SK-N-SH (cell line): ENCODE data around the gene LRRC26. TPM values are rescaled to one million over a fixed set of nuclear protein-coding genes. Genes with fewer than 3 reads are reported as not detected.

Experiments
- CTCF ChIA-PET: fragments of 300-600, 350-600 bp; formaldehyde crosslinking; extraction: SDS; loops from one replicate; lab custom pipeline; 2021; lab: Yijun Ruan, JAX
- POLR2A ChIA-PET: fragments of 350-600 bp; sonication (Branson Sonifier 250); formaldehyde crosslinking; extraction: SDS; loops from one replicate; lab custom pipeline; 2020; ENCODE audit warnings: antibody characterized with exemption, inconsistent platforms; lab: Yijun Ruan, JAX
- DNase-seq: peaks from one replicate; pipeline ENCODE4 v3.0.0; 2012
- H2AFZ ChIP-seq: fragments of 200-600 bp; sonication (generic); 2 replicates; pipeline ENCODE4 v1.8.1; 2016; ENCODE audit warnings: antibody characterized with exemption, mild to moderate bottlenecking, low read depth
- H3F3A ChIP-seq: fragments of 200-600 bp; sonication (generic); replicated peaks from 2 replicates; pipeline ENCODE3; 2016; ENCODE audit warnings: antibody characterized with exemption, mild to moderate bottlenecking; ENCODE audit not compliant: insufficient read depth
- H3K27ac ChIP-seq, 2 experiments: fragments of 200-500 bp in 1 of 2; fragments of 200-600 bp in 1 of 2; sonication (Bioruptor generic) in 1 of 2; sonication (generic), shearing (Covaris generic) in 1 of 2; 2 replicates each; pipeline versions ENCODE4 v1.5.1 to v1.6.1; 2014 to 2016; ENCODE audit warnings: low read depth in 2 of 2, inconsistent platforms in 1 of 2, low read length in 1 of 2, mild to moderate bottlenecking in 1 of 2, mixed read lengths in 1 of 2
- H3K27me3 ChIP-seq: fragments of 200-600 bp; sonication (generic), shearing (Covaris generic); 2 replicates; pipeline ENCODE4 v1.6.1; 2016; ENCODE audit warnings: mixed run types; ENCODE audit not compliant: insufficient read depth
- H3K36me3 ChIP-seq, 2 experiments: fragments of 200-500 bp in 1 of 2; fragments of 200-600 bp in 1 of 2; sonication (Bioruptor generic) in 1 of 2; sonication (generic) in 1 of 2; replicated peaks in 1 of 2; 2 replicates each; pipeline versions ENCODE3 to v1.5.1; 2014 to 2016; ENCODE audit warnings: low read length in 1 of 2, mild to moderate bottlenecking in 1 of 2; ENCODE audit not compliant: insufficient read depth in 2 of 2, control insufficient read depth in 1 of 2
- H3K4me1 ChIP-seq, 2 experiments: fragments of 200-500 bp in 1 of 2; fragments of 200-600 bp in 1 of 2; sonication (Bioruptor generic) in 1 of 2; sonication (generic), shearing (Covaris generic) in 1 of 2; 2 replicates each; pipeline versions ENCODE4 v1.5.1 to v1.6.1; 2014 to 2016; ENCODE audit warnings: low read depth in 1 of 2, low read length in 1 of 2, mixed run types in 1 of 2; ENCODE audit not compliant: insufficient read depth in 2 of 2, control insufficient read depth in 1 of 2
- H3K4me2 ChIP-seq: fragments of 200-600 bp; sonication (generic), shearing (Covaris generic); 2 replicates; pipeline ENCODE4 v1.6.1; 2017; ENCODE audit warnings: mixed run types
- H3K4me3 ChIP-seq, 2 experiments: fragments of 200-500 bp in 1 of 2; fragments of 200-600 bp in 1 of 2; sonication (Bioruptor generic) in 1 of 2; sonication (generic), shearing (Covaris generic) in 1 of 2; 2 replicates each; pipeline versions ENCODE4 v1.5.1 to v1.8.1; 2014 to 2016; ENCODE audit warnings: low read depth in 2 of 2, inconsistent platforms in 1 of 2, low read length in 1 of 2, mild to moderate bottlenecking in 1 of 2, mixed read lengths in 1 of 2, moderate library complexity in 1 of 2
- H3K79me2 ChIP-seq: fragments of 200-600 bp; sonication (generic); 2 replicates; pipeline ENCODE4 v1.8.1; 2017; ENCODE audit warnings: mild to moderate bottlenecking; ENCODE audit not compliant: insufficient read depth
- H3K9ac ChIP-seq: fragments of 200-600 bp; sonication (generic); 2 replicates; pipeline ENCODE4 v1.6.1; 2017; ENCODE audit warnings: mixed run types
- H3K9me2 ChIP-seq: fragments of 200-600 bp; sonication (generic); 2 replicates; pipeline ENCODE4 v1.6.1; 2017; ENCODE audit warnings: mixed run types
- H3K9me3 ChIP-seq: fragments of 200-600 bp; sonication (generic); 2 replicates; pipeline ENCODE4 v1.6.1; 2017; ENCODE audit warnings: mixed run types, mild to moderate bottlenecking, moderate library complexity
- H4K20me1 ChIP-seq: fragments of 200-600 bp; sonication (generic); 2 replicates; pipeline ENCODE4 v1.6.1; 2017; ENCODE audit warnings: mild to moderate bottlenecking, mixed run types; ENCODE audit not compliant: insufficient read depth
- CHD2 ChIP-seq: fragments of 150-350 bp; IDR thresholded peaks from 2 replicates; pipeline ENCODE4 v1.6.1; 2018; ENCODE audit warnings: low read length; ENCODE audit not compliant: partially characterized antibody
- EP300 ChIP-seq, 2 experiments: IDR thresholded peaks; 2 replicates each; pipeline versions ENCODE4 v1.4.0 to v1.6.1; 2012; ENCODE audit warnings: borderline replicate concordance in 1 of 2, low read depth in 1 of 2, low read length in 1 of 2
- EZH2phosphoT487 ChIP-seq: fragments of 200-600 bp; sonication (generic); IDR thresholded peaks from 2 replicates; pipeline ENCODE4 v1.6.1; 2017; ENCODE audit warnings: low read depth, mixed run types, mild to moderate bottlenecking, antibody characterized with exemption, moderate library complexity, borderline replicate concordance
- GABPA ChIP-seq: IDR thresholded peaks from 2 replicates; pipeline ENCODE4 v1.4.0; 2012; ENCODE audit warnings: low read depth, mild to moderate bottlenecking
- GATA2 ChIP-seq: sonication (generic); formaldehyde crosslinking; IDR thresholded peaks from 2 replicates; pipeline ENCODE4 v1.5.0; 2020; ENCODE audit warnings: mild to moderate bottlenecking, missing genetic modification reagents
- IRF3 ChIP-seq: fragments of 150-350 bp; IDR thresholded peaks from 2 replicates; pipeline ENCODE4 v1.6.1; 2016; ENCODE audit warnings: mild to moderate bottlenecking, low read depth, low read length
- MAX ChIP-seq: IDR thresholded peaks from 2 replicates; pipeline ENCODE4 v1.4.0; 2012; ENCODE audit warnings: low read depth
- MEF2A ChIP-seq: IDR thresholded peaks from 2 replicates; pipeline ENCODE4 v1.4.0; 2012; ENCODE audit warnings: low read depth, borderline replicate concordance
- NFIC ChIP-seq: IDR thresholded peaks from 2 replicates; pipeline ENCODE4 v1.4.0; 2012; ENCODE audit warnings: borderline replicate concordance
- NRF1 ChIP-seq: IDR thresholded peaks from 2 replicates; pipeline ENCODE4 v1.6.1; 2012; ENCODE audit warnings: low read depth, mild to moderate bottlenecking, low read length
- PBX3 ChIP-seq: IDR thresholded peaks from 2 replicates; pipeline ENCODE4; 2012
- POLR2AphosphoS5 ChIP-seq: IDR thresholded peaks from 2 replicates; pipeline ENCODE4 v1.6.1; 2012; ENCODE audit warnings: low read depth, low read length
- REST ChIP-seq: IDR thresholded peaks from 2 replicates; pipeline ENCODE4 v1.6.1; 2012; ENCODE audit warnings: mild to moderate bottlenecking, low read depth, low read length, moderate library complexity
- SIN3A ChIP-seq: IDR thresholded peaks from 2 replicates; pipeline ENCODE4 v1.6.1; 2012; ENCODE audit warnings: low read depth, mild to moderate bottlenecking, low read length, moderate library complexity, borderline replicate concordance
- SMC3 ChIP-seq: IDR thresholded peaks from 2 replicates; pipeline ENCODE4 v1.6.1; 2012; ENCODE audit warnings: low read depth, low read length, improper control_type of control experiment
- TAF1 ChIP-seq: IDR thresholded peaks from 2 replicates; pipeline ENCODE4 v1.6.1; 2012; ENCODE audit warnings: low read depth, mild to moderate bottlenecking, low read length, moderate library complexity, borderline replicate concordance
- TCF12 ChIP-seq: IDR thresholded peaks from 2 replicates; pipeline ENCODE4 v1.4.0; 2012
- TEAD4 ChIP-seq: IDR thresholded peaks from 2 replicates; pipeline ENCODE4 v1.4.0; 2012; ENCODE audit warnings: mild to moderate bottlenecking, borderline replicate concordance; ENCODE audit not compliant: insufficient read depth
- YY1 ChIP-seq: IDR thresholded peaks from 2 replicates; pipeline ENCODE4 v1.4.0; 2012; ENCODE audit warnings: low read depth, mild to moderate bottlenecking
- ZBTB33 ChIP-seq: IDR thresholded peaks from 2 replicates; pipeline ENCODE4 v1.4.0; 2012; ENCODE audit warnings: low read depth, borderline replicate concordance
- WGBS: methylation state at CpG from one replicate; pipeline ENCODE4 v1.1.6; 2017; ENCODE audit warnings: low lambda C conversion rate; 5-methylcytosine and 5-hydroxymethylcytosine counted together
- polyA plus RNA-seq, 3 experiments: library from polyadenylated mRNA; depleted of rRNA; stranded (reverse); fragments of >200 nt; gene quantifications; 2 replicates each; pipeline ENCODE4 v1.2.3, GENCODE V29; 2012

Gene LRRC26
- polyA plus RNA-seq, 1 of the 3 experiments (the other 2 are of a cell fraction): not detected

- Histone ChIP-seq H3K9me3 (no peaks in the 10 kb centered on the region), H3K27me3 (peaks cover 40% of the 10 kb centered on the region), H4K20me1 (no peaks in the 10 kb centered on the region), H2AFZ (no peak overlapping the region), H3K79me2 (no peaks in the 10 kb centered on the region), H3K4me1 (peaks cover 0 to 4% of the 10 kb centered on the region in 2 experiments; a peak in 1 of 4 replicates), H3K4me3 (no peak overlapping the region; a peak in 1 of 4 replicates), H3K4me2 (no peak overlapping the region), H3K9ac (no peak overlapping the region), H3F3A (no peaks in the 10 kb centered on the region), H3K9me2 (no peaks in the 10 kb centered on the region), H3K36me3 (no peaks in the 10 kb centered on the region), H3K27ac (no peak overlapping the region)
- CTCF ChIA-PET: interaction anchor here (0.6 kb wide), 1 partner anchor 103 kb away, joined by 3 read pairs; no protein-coding TSS in a partner anchor
- POLR2A ChIA-PET: interaction anchor here (1.8 kb wide), 1 partner anchor 38 kb away, joined by 5 read pairs; no protein-coding TSS in a partner anchor
- DNase-seq: peak; percentile 60
- 8% methylated on average over 5 of the region's 44 CpGs for WGBS
- TF ChIP-seq SMC3: no peak
- no peak for TF ChIP-seq IRF3
- no peak for TF ChIP-seq MEF2A
- TF ChIP-seq TCF12: no peak
- no peak for TF ChIP-seq NFIC
- no peak for TF ChIP-seq MAX
- TF ChIP-seq ZBTB33: no peak
- no peak for TF ChIP-seq EP300 (IDR thresholded peaks at IDR 0.05; ENCODE audit: borderline replicate concordance in 1 of 2, low read depth in 1 of 2, low read length in 1 of 2)
- TF ChIP-seq YY1: no peak
- TF ChIP-seq REST: no peak
- TF ChIP-seq GATA2 (CRISPR knock-in tag): no peak
- TF ChIP-seq TEAD4: no peak
- TF ChIP-seq NRF1: no peak
- TF ChIP-seq SIN3A: no peak
- TF ChIP-seq PBX3: no peak
- TF ChIP-seq TAF1: no peak
- no peak for TF ChIP-seq EZH2phosphoT487
- no peak for TF ChIP-seq CHD2
- no peak for TF ChIP-seq GABPA
- no peak for TF ChIP-seq POLR2AphosphoS5
Measured at GRCh38 chr9:137167277-137167746, 2.5 kb downstream of the LRRC26 start.
